NCI-H187 (cell line): ENCODE results near the gene RIT1.
A peak's percentile ranks its signal among the peaks of the same experiment; 100 is the strongest.

Source experiments
- DNase-seq, 2 experiments: peaks; one replicate each; lab custom pipeline; 2025; lab: John Stamatoyannopoulos, UW

Gene RIT1

GRCh38 chr1:155892796-155893195 lies 18.4 kb downstream of the RIT1 start:
- DNase-seq = no peak

GRCh38 chr1:155890251-155890650 lies 20.9 kb downstream of the RIT1 start:
- DNase-seq = no peak

- no peak for DNase-seq
Observed at GRCh38 chr1:155889566-155889965, 21.6 kb downstream of the RIT1 start.

GRCh38 chr1:155888481-155888880 lies 22.7 kb downstream of the RIT1 start:
- DNase-seq = no peak

DNA sequence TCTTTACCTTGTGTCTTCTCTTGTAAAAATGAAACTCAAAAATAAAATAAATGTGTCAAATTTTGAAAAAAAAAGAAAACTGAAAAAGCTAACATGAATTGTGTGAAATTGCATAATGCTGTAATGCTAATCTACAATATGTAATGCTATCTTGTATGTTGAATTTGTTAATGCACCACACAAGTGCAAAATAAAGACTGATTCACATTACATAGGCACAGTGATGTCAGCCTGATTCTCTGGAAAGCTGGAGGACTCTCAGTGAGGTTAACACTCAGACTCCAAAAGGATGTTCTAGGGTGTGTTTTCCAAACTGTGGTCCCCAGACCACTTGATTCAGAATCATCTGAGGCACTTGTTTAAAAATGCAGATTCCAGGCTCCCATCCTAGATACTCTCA lies 26.2 kb downstream of the RIT1 start:
- DNase-seq = no peak

DNA sequence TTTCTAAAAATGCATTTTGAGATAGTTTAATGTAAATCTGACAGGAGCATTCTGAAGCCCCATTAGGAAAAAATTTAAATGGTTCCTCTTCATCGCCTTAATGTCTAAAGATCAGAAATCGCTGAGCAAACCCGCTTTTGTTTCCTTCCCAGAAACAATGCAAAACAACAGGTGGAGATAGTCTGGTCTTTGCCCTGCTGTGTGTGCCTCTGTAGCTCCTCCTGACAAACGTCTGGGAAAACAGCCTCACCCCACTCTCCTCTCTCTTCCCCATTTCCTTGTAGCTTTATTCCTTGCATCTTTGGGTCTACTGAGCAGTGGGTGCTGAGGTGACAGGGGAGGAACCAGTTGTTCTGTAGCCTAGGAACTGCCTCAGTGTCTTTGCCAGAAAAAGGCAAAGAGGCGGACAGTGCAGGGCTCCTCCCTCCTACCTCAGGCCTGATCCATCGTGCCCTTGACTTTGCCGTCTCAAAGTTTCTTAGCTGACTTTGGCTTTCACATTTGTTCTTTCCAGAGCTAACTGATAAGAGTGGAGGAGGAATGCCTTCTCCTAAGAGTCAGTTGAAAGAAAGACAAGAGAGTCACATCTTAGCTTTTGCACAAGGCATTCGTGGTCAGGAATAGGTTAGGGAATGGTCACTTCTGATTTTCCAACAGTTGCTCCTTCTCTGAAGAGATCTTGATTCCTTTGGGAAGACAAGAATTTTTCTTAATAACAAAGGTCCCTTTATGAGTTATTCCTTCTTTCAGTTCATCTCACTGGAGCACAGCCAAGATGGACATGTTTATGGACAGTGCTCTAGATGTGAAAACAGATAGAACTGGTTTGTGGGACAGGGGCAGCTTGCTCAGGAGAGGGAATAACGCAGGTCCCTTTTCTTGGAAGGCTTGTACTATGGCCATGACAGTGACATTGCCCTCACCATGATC lies 26.9 kb downstream of the RIT1 start:
- no peak for DNase-seq

DNA sequence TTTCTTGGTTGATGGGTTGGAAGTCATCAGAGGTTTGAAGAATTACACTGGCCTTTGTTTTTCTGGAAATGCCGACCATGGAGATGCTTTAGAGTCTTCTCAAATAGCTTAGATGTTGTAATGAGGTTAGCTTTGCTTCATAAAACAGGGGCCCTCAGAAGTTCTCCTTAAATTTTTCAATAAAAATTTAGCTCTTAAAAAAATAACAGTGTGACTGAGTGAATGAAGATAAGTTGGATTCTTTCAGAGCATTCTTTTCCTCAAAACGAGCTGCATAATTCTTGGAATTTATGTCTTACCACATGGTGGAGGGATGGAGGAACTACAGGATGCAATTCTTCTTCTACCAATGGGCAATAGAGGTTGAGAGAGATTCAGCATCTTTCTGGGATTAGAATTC lies 28.4 kb downstream of the RIT1 start:
- DNase-seq = no peak

GRCh38 chr1:155882235-155882634 lies 28.9 kb downstream of the RIT1 start:
- DNase-seq = no peak

GRCh38 chr1:155880950-155881349 lies 30.2 kb downstream of the RIT1 start:
- no peak for DNase-seq

DNA sequence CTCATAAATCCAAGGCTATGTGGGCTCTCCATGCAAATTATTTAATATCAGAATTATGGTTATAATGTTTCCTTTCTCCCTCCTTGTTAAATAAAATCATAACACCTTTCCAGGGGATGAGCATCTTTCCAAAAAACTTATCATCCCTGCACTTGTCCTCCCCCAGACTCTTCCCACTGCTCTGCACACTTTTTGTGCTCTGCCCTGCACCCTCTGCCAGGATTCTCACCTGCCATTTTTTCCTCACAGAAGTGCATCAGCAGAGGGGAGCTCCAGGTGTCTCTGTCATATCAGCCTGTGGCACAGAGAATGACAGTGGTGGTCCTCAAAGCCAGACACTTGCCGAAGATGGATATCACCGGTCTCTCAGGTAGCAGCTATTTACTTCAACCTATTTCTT lies 30.9 kb downstream of the RIT1 start:
- DNase-seq = no peak

DNA sequence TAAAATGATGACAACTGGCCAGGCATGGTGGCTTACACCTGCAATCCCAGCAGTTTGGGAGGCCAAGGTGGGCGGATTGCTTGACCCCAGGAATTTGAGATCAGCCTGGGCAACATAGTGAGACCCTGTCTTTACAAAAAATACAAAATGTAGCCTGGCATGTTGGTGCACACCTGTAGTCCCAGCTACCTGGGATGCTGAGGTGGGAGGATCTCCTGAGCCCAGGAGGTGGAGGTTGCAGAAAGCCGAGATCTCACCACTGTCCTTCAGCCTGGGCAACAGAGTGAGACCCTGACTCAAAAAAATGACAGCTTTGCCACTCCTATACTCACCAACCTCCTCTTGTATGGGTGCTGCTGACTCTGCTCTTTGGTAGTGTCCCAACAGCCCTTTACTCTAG lies 33.2 kb downstream of the RIT1 start:
- DNase-seq = no peak

- DNase-seq = no peak
Observed at GRCh38 chr1:155873860-155874259, 37.3 kb downstream of the RIT1 start.

DNA sequence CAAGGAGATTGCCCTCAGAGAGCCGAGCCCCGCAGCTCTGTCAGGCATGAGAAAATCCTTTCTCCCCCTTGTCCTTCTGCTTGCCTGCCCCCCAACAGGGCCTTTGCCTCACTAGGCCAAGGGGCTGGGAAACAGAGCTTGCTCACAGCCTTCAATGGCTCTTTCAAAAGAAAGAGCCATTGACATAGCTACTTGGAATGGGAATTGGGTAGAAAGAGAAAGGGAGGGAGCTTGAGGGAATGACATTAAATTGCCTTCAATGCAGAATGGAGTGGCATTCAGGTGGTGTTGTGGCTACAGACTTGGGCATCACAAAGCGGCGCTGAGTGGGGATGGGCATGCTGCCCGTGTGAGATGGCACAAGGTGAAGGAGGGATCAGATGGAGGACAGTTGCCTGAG lies 38.6 kb downstream of the RIT1 start:
- DNase-seq = no peak

DNA sequence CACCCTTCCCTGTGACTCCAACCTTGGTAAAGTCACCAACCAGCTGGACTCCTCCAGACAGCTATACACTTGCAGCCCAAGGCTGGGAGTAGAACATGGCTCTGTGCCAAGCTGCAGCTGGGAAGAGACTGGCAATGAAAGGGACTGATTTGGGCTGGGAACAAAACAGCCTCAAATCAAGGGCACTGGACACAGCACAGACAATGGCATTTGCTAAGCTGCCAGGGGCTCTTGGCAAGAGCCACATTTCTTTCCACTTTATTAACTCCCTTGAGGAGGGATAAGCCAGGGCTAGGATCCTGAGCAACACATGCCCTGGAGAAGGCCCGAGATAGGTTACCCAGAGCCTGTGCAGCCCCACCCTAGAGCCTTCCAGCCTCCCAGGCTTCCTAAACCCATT lies 39.8 kb downstream of the RIT1 start:
- DNase-seq = no peak

DNA sequence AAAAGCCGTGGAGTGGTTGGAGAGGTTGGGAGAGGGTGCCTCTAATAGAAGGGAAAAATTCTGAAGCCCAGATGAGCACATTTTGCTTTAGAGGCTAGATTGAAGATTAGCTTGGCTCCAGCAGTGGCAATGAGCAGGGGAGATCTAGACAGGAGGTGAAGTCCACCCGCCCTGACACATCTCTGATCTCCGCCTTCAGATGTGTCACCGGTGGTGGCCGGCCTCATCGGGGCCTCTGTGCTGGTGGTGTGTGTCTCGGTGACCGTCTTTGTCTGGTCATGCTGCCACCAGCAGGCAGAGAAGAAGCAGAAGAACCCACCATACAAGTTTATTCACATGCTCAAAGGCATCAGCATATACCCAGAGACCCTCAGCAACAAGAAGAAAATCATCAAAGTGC lies 43.4 kb downstream of the RIT1 start:
- no peak for DNase-seq

- DNase-seq = no peak
Observed at GRCh38 chr1:155864393-155864792, 46.8 kb downstream of the RIT1 start.

DNA sequence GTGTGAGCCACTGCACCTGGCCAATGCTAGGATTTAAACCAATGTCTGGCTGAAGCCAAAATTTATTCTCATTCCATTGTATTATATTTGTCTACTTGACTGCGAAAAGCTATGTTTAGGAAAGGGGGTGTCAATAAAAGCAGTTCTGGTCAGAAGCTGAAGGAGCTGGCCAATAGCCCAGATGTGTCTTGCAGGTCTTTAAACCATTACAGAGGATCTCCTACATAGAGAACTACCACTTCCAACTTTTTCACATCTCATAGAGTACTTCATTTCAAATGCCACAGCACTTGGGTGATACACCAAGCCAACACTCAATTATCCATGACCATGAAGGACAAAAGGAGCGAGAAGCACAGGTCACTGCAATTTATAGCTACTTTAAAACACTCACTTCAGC lies 49.3 kb downstream of the RIT1 start:
- DNase-seq = no peak

GRCh38 chr1:155860970-155861510 lies 50.1 kb downstream of the RIT1 start:
- DNase-seq = no peak

- no peak for DNase-seq
Observed at GRCh38 chr1:155859881-155860871, 51.0 kb downstream of the RIT1 start.

GRCh38 chr1:155859234-155859829 lies 51.8 kb downstream of the RIT1 start, which contains the start of gene SYT11:
TSS of gene SYT11 (plus strand) at chr1:155859567. CDS start at chr1:155859762, 195 bp downstream.
- DNase-seq = peak; percentile 98 to 100

GRCh38 chr1:155858800-155859233 lies 52.3 kb downstream of the RIT1 start:
- no peak for DNase-seq
